RWPE2 (cell line): ENCODE measurements around the gene NFASC.

Source experiments
- ATAC-seq: fragments of 200-7000 bp; cut with Tn5 transposase; 3 replicates; pipeline ENCODE4 v1.9.1; 2021; ENCODE audit warnings: low read depth
- DNase-seq: peaks from one replicate; pipeline ENCODE4 v3.0.0-alpha.2; 2020; ENCODE audit warnings: low spot score
- H3K27ac ChIP-seq: fragments of 450-650 bp; 2 replicates; pipeline ENCODE4 v1.5.1; 2017; ENCODE audit warnings: mild to moderate bottlenecking; ENCODE audit not compliant: poor library complexity, severe bottlenecking
- H3K27me3 ChIP-seq: fragments of 250-450 bp; sonication (Bioruptor Pico); 2 replicates; pipeline ENCODE4 v1.5.1; 2021; ENCODE audit warnings: mild to moderate bottlenecking, moderate library complexity; ENCODE audit not compliant: insufficient read depth, poor library complexity, severe bottlenecking
- H3K36me3 ChIP-seq: fragments of 250-450 bp; sonication (Bioruptor Pico); 2 replicates; pipeline ENCODE4 v1.5.1; 2020; ENCODE audit warnings: low read depth, mild to moderate bottlenecking, moderate library complexity
- H3K4me1 ChIP-seq: fragments of 250-450 bp; sonication (Bioruptor Pico); 2 replicates; pipeline ENCODE4 v1.5.1; 2021; ENCODE audit warnings: mild to moderate bottlenecking, moderate library complexity; ENCODE audit not compliant: insufficient read depth, poor library complexity, severe bottlenecking
- H3K4me3 ChIP-seq: fragments of 250-450 bp; sonication (Bioruptor Pico); 2 replicates; pipeline ENCODE4 v1.5.1; 2021; ENCODE audit warnings: mild to moderate bottlenecking, moderate library complexity; ENCODE audit not compliant: severe bottlenecking
- H3K9me3 ChIP-seq: fragments of 250-450 bp; sonication (Bioruptor Pico); 2 replicates; pipeline ENCODE4 v1.5.1; 2021; ENCODE audit warnings: mild to moderate bottlenecking, moderate library complexity; ENCODE audit not compliant: severe bottlenecking
- TF ChIP-seq, protein P1 (sequence below): fragments of 450-650 bp; IDR thresholded peaks from one replicate; pipeline ENCODE4 v1.5.1; 2017; ENCODE audit warnings: mild to moderate bottlenecking, moderate library complexity; ENCODE audit not compliant: poor library complexity, severe bottlenecking

NFASC gene

DNA sequence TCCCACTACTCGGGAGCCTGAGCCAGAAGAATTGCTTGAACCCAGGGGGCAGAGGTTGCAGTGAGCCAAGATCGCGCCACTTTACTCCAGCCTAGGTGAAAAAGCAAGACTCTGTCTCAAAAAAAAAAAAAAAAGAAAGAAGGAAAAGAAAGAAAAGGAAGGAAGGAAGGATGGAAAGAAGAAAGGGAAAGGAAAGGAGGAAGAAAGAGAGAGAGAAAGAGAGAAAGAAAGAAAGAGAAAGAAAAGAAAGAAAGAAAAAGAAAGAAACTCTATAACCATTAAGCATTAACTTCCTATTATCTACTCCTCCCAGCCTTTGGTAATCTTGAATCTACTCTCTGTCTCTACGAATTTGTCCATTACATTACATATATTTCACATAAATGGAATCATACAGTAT, 6.9 kb upstream of the NFASC start:
- TF ChIP-seq, protein P1, sequence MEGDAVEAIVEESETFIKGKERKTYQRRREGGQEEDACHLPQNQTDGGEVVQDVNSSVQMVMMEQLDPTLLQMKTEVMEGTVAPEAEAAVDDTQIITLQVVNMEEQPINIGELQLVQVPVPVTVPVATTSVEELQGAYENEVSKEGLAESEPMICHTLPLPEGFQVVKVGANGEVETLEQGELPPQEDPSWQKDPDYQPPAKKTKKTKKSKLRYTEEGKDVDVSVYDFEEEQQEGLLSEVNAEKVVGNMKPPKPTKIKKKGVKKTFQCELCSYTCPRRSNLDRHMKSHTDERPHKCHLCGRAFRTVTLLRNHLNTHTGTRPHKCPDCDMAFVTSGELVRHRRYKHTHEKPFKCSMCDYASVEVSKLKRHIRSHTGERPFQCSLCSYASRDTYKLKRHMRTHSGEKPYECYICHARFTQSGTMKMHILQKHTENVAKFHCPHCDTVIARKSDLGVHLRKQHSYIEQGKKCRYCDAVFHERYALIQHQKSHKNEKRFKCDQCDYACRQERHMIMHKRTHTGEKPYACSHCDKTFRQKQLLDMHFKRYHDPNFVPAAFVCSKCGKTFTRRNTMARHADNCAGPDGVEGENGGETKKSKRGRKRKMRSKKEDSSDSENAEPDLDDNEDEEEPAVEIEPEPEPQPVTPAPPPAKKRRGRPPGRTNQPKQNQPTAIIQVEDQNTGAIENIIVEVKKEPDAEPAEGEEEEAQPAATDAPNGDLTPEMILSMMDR: no peak
- ATAC-seq (no peak), DNase-seq (no peak)
- Histone ChIP-seq H3K27me3 (peaks cover 6% of the 10 kb centered on the region), H3K4me3 (no peak overlapping the region), H3K27ac (no peak overlapping the region), H3K4me1 (no peaks in the 10 kb centered on the region), H3K36me3 (no peaks in the 10 kb centered on the region), H3K9me3 (no peaks in the 10 kb centered on the region)

DNA sequence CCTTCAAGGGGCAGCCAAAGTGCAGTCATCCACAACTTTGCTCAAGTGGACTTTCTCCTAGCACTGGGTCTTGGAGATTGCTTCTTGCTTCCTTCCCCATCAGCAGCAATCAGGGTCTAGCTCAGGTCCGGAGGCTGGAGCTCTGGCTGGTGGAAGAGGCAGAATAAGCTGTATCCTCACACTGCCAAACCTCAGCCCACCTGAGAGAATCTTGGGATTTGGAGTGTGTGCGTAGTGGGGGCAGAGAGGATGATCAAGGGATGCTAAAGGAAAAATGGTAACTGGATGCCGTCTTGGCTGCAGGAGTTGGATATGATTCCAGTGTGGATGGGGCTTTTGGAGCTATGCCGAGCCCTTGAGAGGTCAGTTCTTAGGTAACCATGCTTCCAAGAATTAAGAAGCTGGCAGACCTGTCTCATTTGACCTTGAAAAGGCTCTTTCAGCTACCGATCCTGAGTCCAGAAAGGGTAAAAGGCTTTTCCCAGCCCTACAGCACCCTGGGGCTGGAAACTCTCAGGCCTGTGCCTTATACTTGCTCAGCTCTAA, 4.5 kb upstream of the NFASC start:
- TF ChIP-seq, protein P1: no peak
- no peak overlapping the region for H3K27ac ChIP-seq
- no peaks in the 10 kb centered on the region for H3K9me3 ChIP-seq
- ATAC-seq (no peak), DNase-seq (no peak)
- H3K4me1 ChIP-seq: no peaks in the 10 kb centered on the region
- no peaks in the 10 kb centered on the region for H3K36me3 ChIP-seq
- peaks cover 6% of the 10 kb centered on the region for H3K27me3 ChIP-seq
- no peak overlapping the region for H3K4me3 ChIP-seq

DNA sequence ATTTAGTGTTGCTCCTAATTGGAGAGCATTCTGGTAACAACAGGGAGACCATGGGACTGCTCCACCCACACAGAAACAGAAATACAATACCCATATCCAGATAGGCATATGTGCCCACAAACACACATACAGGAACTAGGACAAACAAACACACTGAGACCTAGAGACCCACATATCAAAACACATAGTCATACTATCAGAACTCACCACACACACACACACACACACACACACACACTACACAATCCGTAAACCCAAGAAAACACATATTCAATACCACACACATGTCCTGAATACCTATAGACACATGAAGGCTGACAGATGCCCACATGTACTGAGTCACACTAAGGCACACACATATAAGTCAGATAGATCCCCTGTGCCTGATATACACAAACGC, 3.5 kb upstream of the NFASC start:
- TF ChIP-seq, protein P1: no peak
- H3K27me3 ChIP-seq: peaks cover 6% of the 10 kb centered on the region

DNA sequence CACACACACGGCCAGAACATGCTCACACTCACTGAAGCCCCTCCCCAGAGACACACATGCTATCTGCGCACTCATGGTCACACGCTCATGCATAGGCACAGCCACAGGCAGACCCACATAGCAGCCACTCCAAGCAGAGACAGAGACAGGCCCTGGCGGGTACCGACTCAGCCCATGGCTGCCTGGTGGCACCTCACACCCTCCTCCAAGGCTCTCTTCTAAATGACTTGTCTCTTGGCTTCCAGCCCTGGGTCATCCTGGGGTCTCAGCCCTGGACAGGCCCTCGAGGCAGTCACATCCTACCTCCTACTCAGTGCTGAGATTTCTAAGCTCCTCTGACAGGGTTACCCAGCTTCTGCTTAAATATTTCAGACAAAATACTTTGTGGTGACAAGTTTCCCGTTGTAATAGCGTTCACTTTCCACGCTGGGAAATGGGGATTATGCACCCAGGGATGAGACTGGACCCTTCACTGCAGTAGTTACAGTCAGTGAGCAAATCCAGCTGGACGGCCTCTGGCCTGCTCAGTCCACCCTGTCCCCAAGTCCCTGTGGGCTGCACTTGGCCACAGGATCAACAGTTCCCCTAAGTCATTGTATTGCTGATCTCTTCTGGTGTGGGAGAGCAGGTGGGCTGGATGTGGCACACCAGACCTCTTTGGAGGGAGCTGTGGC, 2.9 kb upstream of the NFASC start:
- H3K9me3 ChIP-seq: no peaks in the 10 kb centered on the region
- no peak overlapping the region for H3K27ac ChIP-seq
- peaks cover 6% of the 10 kb centered on the region for H3K27me3 ChIP-seq
- no peaks in the 10 kb centered on the region for H3K36me3 ChIP-seq
- ATAC-seq: no peak
- H3K4me3 ChIP-seq: no peak overlapping the region
- TF ChIP-seq, protein P1: no peak
- H3K4me1 ChIP-seq: no peaks in the 10 kb centered on the region
- DNase-seq: no peak

More for the DNA sequence above, 3.5 kb upstream of the NFASC start:
- DNase-seq (no peak), ATAC-seq (no peak)
- no peaks in the 10 kb centered on the region for H3K4me1 ChIP-seq
- H3K4me3 ChIP-seq: no peak overlapping the region
- no peaks in the 10 kb centered on the region for H3K36me3 ChIP-seq
- H3K27ac ChIP-seq: no peak overlapping the region
- no peaks in the 10 kb centered on the region for H3K9me3 ChIP-seq

DNA sequence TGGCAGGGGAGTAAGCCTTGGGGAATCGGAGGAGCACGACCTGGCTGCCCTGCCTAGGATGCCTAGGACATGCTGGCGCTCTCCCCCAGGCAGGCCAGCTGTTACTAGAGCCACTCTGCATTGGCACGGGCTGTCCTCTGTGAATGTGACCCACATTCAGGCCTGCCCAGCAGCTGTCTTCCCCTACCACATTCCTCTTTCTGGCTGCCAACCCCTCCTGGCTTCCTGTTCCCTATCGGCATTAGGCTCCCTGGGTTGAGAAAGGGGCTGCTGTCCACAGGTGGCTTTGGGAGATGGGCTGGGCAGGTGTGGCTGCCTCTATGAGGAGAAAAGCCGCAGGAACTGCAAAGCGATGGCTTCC, 2.3 kb upstream of the NFASC start:
- H3K27ac ChIP-seq: no peak overlapping the region
- no peaks in the 10 kb centered on the region for H3K4me1 ChIP-seq
- H3K4me3 ChIP-seq: no peak overlapping the region
- no peaks in the 10 kb centered on the region for H3K9me3 ChIP-seq
- TF ChIP-seq, protein P1: no peak
- no peak for DNase-seq
- H3K36me3 ChIP-seq: no peaks in the 10 kb centered on the region
- no peak for ATAC-seq
- H3K27me3 ChIP-seq: peaks cover 6% of the 10 kb centered on the region
